Lung (tissue), 12 donors: ENCODE data around the gene INCA1. TPM values are rescaled to one million over a fixed set of nuclear protein-coding genes. Genes with fewer than 3 reads are reported as not detected.

Experiments used
- ATAC-seq: fragments of 200-7000 bp; cut with Tn5 transposase; one replicate; pipeline ENCODE4 v1.9.1; 2020; ENCODE audit warnings: moderate number of reproducible peaks; ENCODE audit not compliant: insufficient read depth, low FRiP score
- DNase-seq, 3 donors: peaks; one replicate each; pipeline ENCODE4 v3.0.0-alpha.2; 2013 to 2017
- H3K27ac ChIP-seq, 2 donors: one replicate each; pipeline ENCODE4 v1.5.1; 2013; ENCODE audit warnings: mild to moderate bottlenecking in 2 of 2, moderate library complexity in 2 of 2, control low read depth in 1 of 2, inconsistent platforms in 1 of 2, low read depth in 1 of 2, low read length in 1 of 2
- H3K27me3 ChIP-seq, 3 donors: one replicate each; pipeline ENCODE4 v1.5.1; 2013; ENCODE audit warnings: low read length in 2 of 3; ENCODE audit not compliant: control insufficient read depth in 3 of 3, insufficient read depth in 3 of 3
- H3K36me3 ChIP-seq, 4 donors: one replicate each; pipeline ENCODE4 v1.5.1; 2013; ENCODE audit warnings: low read length in 4 of 4, mild to moderate bottlenecking in 1 of 4, moderate library complexity in 1 of 4; ENCODE audit not compliant: control insufficient read depth in 4 of 4, insufficient read depth in 4 of 4
- H3K4me1 ChIP-seq, 5 donors: one replicate each; pipeline ENCODE4 v1.5.1; 2013; ENCODE audit warnings: low read length in 5 of 5, mild to moderate bottlenecking in 2 of 5, moderate library complexity in 1 of 5; ENCODE audit not compliant: control insufficient read depth in 5 of 5, insufficient read depth in 5 of 5
- H3K4me3 ChIP-seq: one replicate; pipeline ENCODE4 v1.5.1; 2013; ENCODE audit warnings: mild to moderate bottlenecking, control low read depth, moderate library complexity
- H3K9ac ChIP-seq, 2 donors: one replicate each; pipeline ENCODE4 v1.5.1; 2013; ENCODE audit warnings: low read length in 2 of 2, control low read depth in 1 of 2; ENCODE audit not compliant: insufficient read depth in 1 of 2
- H3K9me3 ChIP-seq, 4 donors: one replicate each; pipeline ENCODE4 v1.5.1; 2013; ENCODE audit warnings: low read length in 3 of 4, mild to moderate bottlenecking in 1 of 4, moderate library complexity in 1 of 4; ENCODE audit not compliant: control insufficient read depth in 4 of 4, insufficient read depth in 3 of 4
- CTCF ChIP-seq: IDR thresholded peaks from 2 replicates; pipeline ENCODE4 v1.5.1; 2012; ENCODE audit warnings: mild to moderate bottlenecking; ENCODE audit errors: control extremely low read depth, extremely low read depth
- WGBS, 2 donors: extraction: QIAGEN DNeasy Blood & Tissue Kit; methylation state at CpG; one replicate each; pipeline ENCODE4 v1.1.7; 2013; 5-methylcytosine and 5-hydroxymethylcytosine counted together
- polyA plus RNA-seq, 2 donors: library from polyadenylated mRNA; stranded (reverse); fragments of 200-250 nt; gene quantifications; one replicate each; pipeline ENCODE4 v1.2.1, GENCODE V29; 2013
- total RNA-seq, 2 donors: library from RNA; depleted of rRNA in 1 of 2; stranded (reverse); fragments of >200 nt in 1 of 2; gene quantifications; one replicate each; pipeline ENCODE4 v1.2.1, GENCODE V29; 2014 to 2021
- donor health status: control.
- donor health status: control.
- donor health status: Bipolar disorder and iron deficiency.
- donor health status: healthy.
- donor health status: DM: yes; HTN: yes; CAD: no.

Gene INCA1
- total and polyA plus RNA-seq, 4 donors = 0.89 to 3.4 (median 1.9) TPM

- Histone ChIP-seq H3K27ac (no peak overlapping the region), H3K27me3 (no peaks in the 10 kb centered on the region), H3K4me3 (no peak overlapping the region), H3K9me3 (no peaks in the 10 kb centered on the region), H3K9ac (no peak overlapping the region), H3K36me3 (peaks cover 10 to 44% (median 12%) of the 10 kb centered on the region in 4 donors), H3K4me1 (no peaks in the 10 kb centered on the region)
- no peak for TF ChIP-seq CTCF
- DNase-seq = no peak
- no peak for ATAC-seq
- WGBS, 2 donors = 88 to 99% methylated on average over 4 of the region's 4 CpGs
Observed at GRCh38 chr17:5014357-5014756, 17.0 kb upstream of the INCA1 start.

GRCh38 chr17:5011928-5012327 is 14.6 kb upstream of the INCA1 start:
- WGBS, 2 donors = 80 to 87% methylated on average over 6 of the region's 6 CpGs

GRCh38 chr17:5003214-5003867 is 6.0 kb upstream of the INCA1 start:
- Histone ChIP-seq H3K4me3 (no peak overlapping the region), H3K9ac (no peak overlapping the region), H3K9me3 (no peaks in the 10 kb centered on the region), H3K27ac (no peak overlapping the region), H3K36me3 (peaks cover 38 to 64% (median 42%) of the 10 kb centered on the region in 4 donors), H3K27me3 (no peaks in the 10 kb centered on the region), H3K4me1 (peaks cover 5 to 22% (median 6%) of the 10 kb centered on the region in 5 donors)
- WGBS, 2 donors = 96% methylated on average over 18 of the region's 18 CpGs
- DNase-seq = no peak
- ATAC-seq = no peak
- TF ChIP-seq CTCF = no peak

More at GRCh38 chr17:5011928-5012327, 14.6 kb upstream of the INCA1 start:
- TF ChIP-seq CTCF = no peak
- Histone ChIP-seq H3K4me1 (no peaks in the 10 kb centered on the region), H3K9ac (no peak overlapping the region), H3K27ac (no peak overlapping the region), H3K27me3 (no peaks in the 10 kb centered on the region), H3K4me3 (no peak overlapping the region), H3K9me3 (no peaks in the 10 kb centered on the region), H3K36me3 (peaks cover 13 to 52% (median 24%) of the 10 kb centered on the region in 4 donors)
- no peak for DNase-seq
- no peak for ATAC-seq
